GM21825 (cell line): ENCODE measurements around the gene GSE1.

Experiments
- ATAC-seq: cut with Tn5 transposase; IDR thresholded peaks from one replicate; pipeline ENCODE4 v1.9.1; 2021; ENCODE audit warnings: mild to moderate bottlenecking, moderate library complexity; ENCODE audit not compliant: unreplicated experiment

GSE1 gene

GRCh38 chr16:85658504-85659326 lies 45.6 kb downstream of the GSE1 start:
- ATAC-seq, result no peak

- ATAC-seq, result no peak
These were observed 46.2 kb downstream of the GSE1 start for GRCh38 chr16:85659336-85659735.

- ATAC-seq, result peak; percentile 47
These were observed 46.8 kb downstream of the GSE1 start for GRCh38 chr16:85659805-85660511.

- no peak for ATAC-seq
These were observed 48.0 kb downstream of the GSE1 start for GRCh38 chr16:85660843-85661739.

GRCh38 chr16:85661740-85662481 lies 48.8 kb downstream of the GSE1 start:
- no peak for ATAC-seq

GRCh38 chr16:85662482-85662812 lies 49.3 kb downstream of the GSE1 start:
- ATAC-seq, result no peak

GRCh38 chr16:85662976-85663830 lies 50.1 kb downstream of the GSE1 start:
- no peak for ATAC-seq

- ATAC-seq, result no peak
These were observed 50.8 kb downstream of the GSE1 start for GRCh38 chr16:85663891-85664321.

- no peak for ATAC-seq
These were observed 51.7 kb downstream of the GSE1 start for GRCh38 chr16:85664580-85665372.

GRCh38 chr16:85665373-85665740 lies 52.2 kb downstream of the GSE1 start:
- ATAC-seq, result no peak

GRCh38 chr16:85665929-85666328 lies 52.8 kb downstream of the GSE1 start:
- no peak for ATAC-seq

GRCh38 chr16:85667261-85667660 lies 54.1 kb downstream of the GSE1 start:
- ATAC-seq, result no peak

- ATAC-seq, result no peak
These were observed 54.8 kb downstream of the GSE1 start for GRCh38 chr16:85667841-85668413.

- no peak for ATAC-seq
These were observed 55.7 kb downstream of the GSE1 start for GRCh38 chr16:85668676-85669424.

- no peak for ATAC-seq
These were observed 57.7 kb downstream of the GSE1 start for GRCh38 chr16:85670840-85671239.

- ATAC-seq, result no peak
These were observed 60.7 kb downstream of the GSE1 start for GRCh38 chr16:85673529-85674417.

GRCh38 chr16:85674418-85674755 lies 61.3 kb downstream of the GSE1 start:
- ATAC-seq, result no peak
